Ovary (tissue), 3 donors: ENCODE results near the gene TRPC4.

Source experiments
- POLR2A ChIP-seq: fragments of 450-650 bp; IDR thresholded peaks from one replicate; pipeline ENCODE4 v1.6.1; 2017; ENCODE audit warnings: antibody characterized with exemption, mild to moderate bottlenecking, moderate library complexity
- TF ChIP-seq, protein P1 (sequence below), 3 donors: fragments of 450-650 bp in 2 of 3; fragments of 200-600 bp in 1 of 3; IDR thresholded peaks; one replicate each; pipeline versions ENCODE4 v1.5.1 to v1.8.0; 2016 to 2022; ENCODE audit warnings: antibody characterized with exemption in 3 of 3, mild to moderate bottlenecking in 1 of 3
- donor health status: DM: no; HTN: no; CAD: no.

DNA sequence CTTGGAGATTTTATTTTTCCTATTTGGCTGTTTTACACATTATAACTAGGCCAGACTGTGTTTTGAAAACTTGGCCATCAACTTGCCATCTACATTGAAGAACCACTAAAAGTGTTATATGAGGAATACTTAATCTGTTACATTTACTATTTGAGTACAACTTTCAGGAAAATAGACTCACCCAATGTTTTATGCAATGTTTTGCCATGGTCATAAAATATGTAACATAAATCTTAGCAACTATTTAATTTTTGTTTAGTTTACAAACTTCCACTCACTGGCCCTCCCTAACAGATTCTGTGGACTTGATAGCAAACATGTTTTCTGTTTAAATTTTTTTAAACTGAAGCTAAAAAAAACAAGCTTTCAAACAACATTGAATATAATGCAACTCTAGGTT is 23.7 kb upstream of the TRPC4 start:
- no peak for TF ChIP-seq POLR2A
- TF ChIP-seq, protein P1, sequence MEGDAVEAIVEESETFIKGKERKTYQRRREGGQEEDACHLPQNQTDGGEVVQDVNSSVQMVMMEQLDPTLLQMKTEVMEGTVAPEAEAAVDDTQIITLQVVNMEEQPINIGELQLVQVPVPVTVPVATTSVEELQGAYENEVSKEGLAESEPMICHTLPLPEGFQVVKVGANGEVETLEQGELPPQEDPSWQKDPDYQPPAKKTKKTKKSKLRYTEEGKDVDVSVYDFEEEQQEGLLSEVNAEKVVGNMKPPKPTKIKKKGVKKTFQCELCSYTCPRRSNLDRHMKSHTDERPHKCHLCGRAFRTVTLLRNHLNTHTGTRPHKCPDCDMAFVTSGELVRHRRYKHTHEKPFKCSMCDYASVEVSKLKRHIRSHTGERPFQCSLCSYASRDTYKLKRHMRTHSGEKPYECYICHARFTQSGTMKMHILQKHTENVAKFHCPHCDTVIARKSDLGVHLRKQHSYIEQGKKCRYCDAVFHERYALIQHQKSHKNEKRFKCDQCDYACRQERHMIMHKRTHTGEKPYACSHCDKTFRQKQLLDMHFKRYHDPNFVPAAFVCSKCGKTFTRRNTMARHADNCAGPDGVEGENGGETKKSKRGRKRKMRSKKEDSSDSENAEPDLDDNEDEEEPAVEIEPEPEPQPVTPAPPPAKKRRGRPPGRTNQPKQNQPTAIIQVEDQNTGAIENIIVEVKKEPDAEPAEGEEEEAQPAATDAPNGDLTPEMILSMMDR (IDR thresholded peaks at IDR 0.05): no peak
